K562 (cell line): Measurements from ENCODE around the gene CRX. TPM values are rescaled to one million over a fixed set of nuclear protein-coding genes. Genes with fewer than 3 reads are reported as not detected.

Experiments used
- ATAC-seq: fragments of 200-7000 bp; cut with Tn5 transposase; 3 replicates; pipeline ENCODE4 v1.9.1; 2020; ENCODE audit warnings: moderate library complexity
- BruUV-seq: library from RNA; stranded (reverse); fragments of 400-500 nt; replicated peaks from 2 replicates; lab custom pipeline; 2021; lab: Mats Ljungman, UMichigan
- CTCF ChIA-PET: fragments of 300-600 bp; formaldehyde crosslinking; extraction: SDS; loops from one replicate; lab custom pipeline; 2021; ENCODE audit warnings: low intra/inter-chr PET ratio; lab: Yijun Ruan, JAX
- POLR2A ChIA-PET: fragments of 300-600, 350-650 bp; sonication (Branson Sonifier 250); formaldehyde crosslinking; extraction: SDS; loops from one replicate; lab custom pipeline; 2021; ENCODE audit warnings: antibody characterized with exemption, inconsistent platforms; lab: Yijun Ruan, JAX
- DNase-seq, 4 experiments: peaks; one replicate each; pipeline versions ENCODE4 v3.0.0 to v3.0.0-alpha.2; 2011 to 2018; ENCODE audit warnings: low spot score in 3 of 4, mixed read lengths in 3 of 4; ENCODE audit errors: extremely low read depth in 1 of 4
- FAIRE-seq: peaks from 2 replicates; lab custom pipeline; 2011; peaks lifted over from hg19 to GRCh38; lab: Jason Lieb, UNC
- H2AFZ ChIP-seq: 2 replicates; pipeline ENCODE4 v1.6.0; 2011; ENCODE audit warnings: low read depth, low read length, control low read depth, inconsistent platforms
- H3K27ac ChIP-seq: fragments of 200-600 bp; 3 replicates; pipeline ENCODE4 v1.8.0; 2011; ENCODE audit warnings: low read depth, mild to moderate bottlenecking, control low read depth, inconsistent platforms, low read length, moderate library complexity, mixed read lengths; ENCODE audit errors: extremely low read depth
- H3K27me3 ChIP-seq, 2 experiments: fragments of 300-600 bp in 1 of 2; 2 replicates in 1 of 2; 3 replicates in 1 of 2; pipeline versions ENCODE4 v1.6.0 to v1.8.0; 2011; ENCODE audit warnings: inconsistent platforms in 2 of 2, low read length in 2 of 2, mild to moderate bottlenecking in 1 of 2, mixed read lengths in 1 of 2, moderate library complexity in 1 of 2; ENCODE audit not compliant: control insufficient read depth in 2 of 2, insufficient read depth in 2 of 2
- H3K36me3 ChIP-seq: fragments of 300-600 bp; 3 replicates; pipeline ENCODE4 v1.8.0; 2011; ENCODE audit warnings: mild to moderate bottlenecking, low read length, inconsistent platforms; ENCODE audit not compliant: control insufficient read depth, insufficient read depth
- H3K4me1 ChIP-seq, 2 experiments: fragments of 200-600 bp in 1 of 2; replicated peaks in 1 of 2; 2 replicates in 1 of 2; 3 replicates in 1 of 2; pipeline versions ENCODE4 v1.5.1 to v1.8.0; 2011; ENCODE audit warnings: inconsistent platforms in 2 of 2, low read length in 2 of 2, mild to moderate bottlenecking in 1 of 2, mixed read lengths in 1 of 2, moderate library complexity in 1 of 2; ENCODE audit not compliant: control insufficient read depth in 2 of 2, insufficient read depth in 2 of 2
- H3K4me2 ChIP-seq: 2 replicates; pipeline ENCODE4 v1.6.1; 2011; ENCODE audit warnings: low read length, control low read depth, inconsistent platforms, mixed read lengths; ENCODE audit not compliant: insufficient read depth
- H3K4me3 ChIP-seq: fragments of 200-600 bp; sonication (generic), shearing (Covaris generic); 2 replicates; pipeline ENCODE4 v1.5.1; 2016; ENCODE audit warnings: control low read depth, inconsistent platforms
- H3K79me2 ChIP-seq: fragments of 200-600 bp; 3 replicates; pipeline ENCODE4 v1.8.0; 2011; ENCODE audit warnings: low read length, inconsistent platforms; ENCODE audit not compliant: control insufficient read depth, insufficient read depth
- H3K9ac ChIP-seq, 2 experiments: 2 replicates each; pipeline versions ENCODE4 v1.6.0 to v1.6.1; 2011; ENCODE audit warnings: low read depth in 2 of 2, low read length in 2 of 2, control low read depth in 1 of 2, inconsistent platforms in 1 of 2, mild to moderate bottlenecking in 1 of 2, mixed read lengths in 1 of 2; ENCODE audit not compliant: insufficient read depth in 1 of 2
- H3K9me1 ChIP-seq: one replicate; pipeline ENCODE4 v1.6.0; 2011; ENCODE audit warnings: inconsistent platforms, mild to moderate bottlenecking, low read length, moderate library complexity; ENCODE audit not compliant: control insufficient read depth, insufficient read depth
- H3K9me3 ChIP-seq: replicated peaks from 2 replicates; pipeline ENCODE4 v1.5.1; 2011; ENCODE audit warnings: low read depth, low read length, inconsistent platforms; ENCODE audit not compliant: control insufficient read depth, insufficient read depth
- H4K20me1 ChIP-seq: replicated peaks from 2 replicates; pipeline ENCODE4 v1.6.1; 2011; ENCODE audit warnings: low read length, inconsistent platforms, mixed read lengths; ENCODE audit not compliant: control insufficient read depth, insufficient read depth
- ARNT ChIP-seq, 2 experiments: fragments of 450-650 bp; IDR thresholded peaks; 2 replicates each; pipeline ENCODE4 v1.6.1; 2016; ENCODE audit warnings: mild to moderate bottlenecking in 1 of 2
- GTF2E2 ChIP-seq: fragments of 200-800 bp; sonication (Bioruptor generic); IDR thresholded peaks from 2 replicates; pipeline ENCODE4 v1.6.1; 2016; ENCODE audit warnings: missing genetic modification characterization, missing compliant biosample characterization
- KDM2B ChIP-seq: fragments of 250-450 bp; sonication (Bioruptor Pico); IDR thresholded peaks from 2 replicates; pipeline ENCODE4 v1.8.0; 2021; ENCODE audit warnings: mild to moderate bottlenecking, moderate library complexity
- MECOM ChIP-seq: fragments of 250-450 bp; sonication (Bioruptor Pico); IDR thresholded peaks from 2 replicates; pipeline ENCODE4 v1.8.0; 2022; ENCODE audit warnings: inconsistent platforms
- SAFB ChIP-seq: fragments of 200-400 bp; formaldehyde crosslinking; IDR thresholded peaks from 2 replicates; pipeline ENCODE4 v1.6.1; 2017; ENCODE audit warnings: low read depth, low read length, borderline replicate concordance
- WGBS: fragments of 100-300 bp; shearing (Covaris generic); methylation state at CpG from one replicate; pipeline ENCODE4 v1.1.6; 2016; ENCODE audit warnings: low coverage, mixed read lengths; ENCODE audit not compliant: insufficient coverage; ENCODE audit errors: missing lambda C conversion rate; 5-methylcytosine and 5-hydroxymethylcytosine counted together
- in situ Hi-C: fragments of 300-500 bp; cut with MboI; formaldehyde crosslinking; loops from 4 replicates; pipeline ENCODE4 v1.15.0; 2018; ENCODE audit warnings: inconsistent platforms, mixed read lengths
- intact Hi-C: fragments of 100-400 bp; cut with micrococcal nuclease; formaldehyde crosslinking; loops from 2 replicates; pipeline ENCODE4 v1.14.2; 2022
- polyA plus RNA-seq, 8 experiments: library from polyadenylated mRNA; depleted of rRNA in 4 of 8; stranded (reverse) in 5 of 8; unstranded in 3 of 8; fragments of >200 nt; fragmentation: Nextera tagmentation in 2 of 8; fragmentation: Illumina TruSeq in 1 of 8; extraction: Ambion mirVana in 2 of 8; extraction: Trizol in 1 of 8; gene quantifications; 2 replicates each; pipeline versions ENCODE4 v1.2.1 to v1.2.3, GENCODE V29; 2011 to 2014; ENCODE audit warnings: inconsistent platforms in 1 of 8, missing spikeins in 1 of 8
- total RNA-seq, 7 experiments: library from RNA; depleted of rRNA in 6 of 7; stranded (reverse); fragments of >200 nt in 6 of 7; fragmentation: Illumina TruSeq in 2 of 7; extraction: Trizol in 2 of 7; gene quantifications; 2 replicates each; pipeline versions ENCODE4 v1.2.1 to v1.2.3, GENCODE V29; 2011 to 2021; ENCODE audit warnings: low replicate concordance in 1 of 7
- TF ChIP-seq, protein P1 (sequence below): fragments of 150-350 bp; IDR thresholded peaks from 2 replicates; pipeline ENCODE4 v1.6.1; 2014; ENCODE audit warnings: low read depth, mild to moderate bottlenecking, low read length, borderline replicate concordance
- TF ChIP-seq, protein P2 (sequence below), 3 experiments: IDR thresholded peaks in 2 of 3; conservative IDR thresholded peaks in 1 of 3; 2 replicates each; pipeline ENCODE4 v1.5.1; 2011 to 2012; ENCODE audit warnings: low read length in 3 of 3, mild to moderate bottlenecking in 3 of 3, control low read depth in 2 of 3, improper control_type of control experiment in 1 of 3, inconsistent platforms in 1 of 3, low read depth in 1 of 3, mixed read lengths in 1 of 3, moderate library complexity in 1 of 3; ENCODE audit not compliant: insufficient read depth in 2 of 3

CRX gene
- total and polyA plus RNA-seq, 9 of the 15 experiments (the other 6 are each of a cell fraction or from before 2014, with no cell fraction given) = 0.01 TPM; not detected in 8

DNA sequence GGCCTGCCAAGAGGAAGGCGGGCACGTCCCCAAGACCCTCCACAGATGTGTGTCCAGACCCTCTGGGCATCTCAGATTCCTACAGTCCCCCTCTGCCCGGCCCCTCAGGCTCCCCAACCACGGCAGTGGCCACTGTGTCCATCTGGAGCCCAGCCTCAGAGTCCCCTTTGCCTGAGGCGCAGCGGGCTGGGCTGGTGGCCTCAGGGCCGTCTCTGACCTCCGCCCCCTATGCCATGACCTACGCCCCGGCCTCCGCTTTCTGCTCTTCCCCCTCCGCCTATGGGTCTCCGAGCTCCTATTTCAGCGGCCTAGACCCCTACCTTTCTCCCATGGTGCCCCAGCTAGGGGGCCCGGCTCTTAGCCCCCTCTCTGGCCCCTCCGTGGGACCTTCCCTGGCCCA, 17.7 kb downstream of the CRX start:
- Histone ChIP-seq H3K9ac (no peak overlapping the region), H3K9me1 (no peaks in the 10 kb centered on the region), H4K20me1 (no peaks in the 10 kb centered on the region), H3K9me3 (no peaks in the 10 kb centered on the region; the same call in 1 of the 2 replicates), H3K4me2 (no peak overlapping the region), H3K4me1 (peaks cover 0 to 5% of the 10 kb centered on the region in 2 experiments; a peak in 2 of 5 replicates), H3K27ac (no peak overlapping the region), H3K4me3 (no peak overlapping the region), H3K27me3 (peaks cover 0 to 11% of the 10 kb centered on the region in 2 experiments), H2AFZ (no peak overlapping the region), H3K79me2 (no peaks in the 10 kb centered on the region), H3K36me3 (no peaks in the 10 kb centered on the region)
- intact Hi-C loops (no loop called here), in situ Hi-C loops (no loop called here)
- TF ChIP-seq MECOM (CRISPR knock-in tag) = no peak
- TF ChIP-seq KDM2B (CRISPR knock-in tag) = no peak
- TF ChIP-seq, protein P1, sequence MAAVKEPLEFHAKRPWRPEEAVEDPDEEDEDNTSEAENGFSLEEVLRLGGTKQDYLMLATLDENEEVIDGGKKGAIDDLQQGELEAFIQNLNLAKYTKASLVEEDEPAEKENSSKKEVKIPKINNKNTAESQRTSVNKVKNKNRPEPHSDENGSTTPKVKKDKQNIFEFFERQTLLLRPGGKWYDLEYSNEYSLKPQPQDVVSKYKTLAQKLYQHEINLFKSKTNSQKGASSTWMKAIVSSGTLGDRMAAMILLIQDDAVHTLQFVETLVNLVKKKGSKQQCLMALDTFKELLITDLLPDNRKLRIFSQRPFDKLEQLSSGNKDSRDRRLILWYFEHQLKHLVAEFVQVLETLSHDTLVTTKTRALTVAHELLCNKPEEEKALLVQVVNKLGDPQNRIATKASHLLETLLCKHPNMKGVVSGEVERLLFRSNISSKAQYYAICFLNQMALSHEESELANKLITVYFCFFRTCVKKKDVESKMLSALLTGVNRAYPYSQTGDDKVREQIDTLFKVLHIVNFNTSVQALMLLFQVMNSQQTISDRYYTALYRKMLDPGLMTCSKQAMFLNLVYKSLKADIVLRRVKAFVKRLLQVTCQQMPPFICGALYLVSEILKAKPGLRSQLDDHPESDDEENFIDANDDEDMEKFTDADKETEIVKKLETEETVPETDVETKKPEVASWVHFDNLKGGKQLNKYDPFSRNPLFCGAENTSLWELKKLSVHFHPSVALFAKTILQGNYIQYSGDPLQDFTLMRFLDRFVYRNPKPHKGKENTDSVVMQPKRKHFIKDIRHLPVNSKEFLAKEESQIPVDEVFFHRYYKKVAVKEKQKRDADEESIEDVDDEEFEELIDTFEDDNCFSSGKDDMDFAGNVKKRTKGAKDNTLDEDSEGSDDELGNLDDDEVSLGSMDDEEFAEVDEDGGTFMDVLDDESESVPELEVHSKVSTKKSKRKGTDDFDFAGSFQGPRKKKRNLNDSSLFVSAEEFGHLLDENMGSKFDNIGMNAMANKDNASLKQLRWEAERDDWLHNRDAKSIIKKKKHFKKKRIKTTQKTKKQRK = no peak
- TF ChIP-seq GTF2E2 (tag) = no peak
- no peak for TF ChIP-seq SAFB
- TF ChIP-seq, protein P2, sequence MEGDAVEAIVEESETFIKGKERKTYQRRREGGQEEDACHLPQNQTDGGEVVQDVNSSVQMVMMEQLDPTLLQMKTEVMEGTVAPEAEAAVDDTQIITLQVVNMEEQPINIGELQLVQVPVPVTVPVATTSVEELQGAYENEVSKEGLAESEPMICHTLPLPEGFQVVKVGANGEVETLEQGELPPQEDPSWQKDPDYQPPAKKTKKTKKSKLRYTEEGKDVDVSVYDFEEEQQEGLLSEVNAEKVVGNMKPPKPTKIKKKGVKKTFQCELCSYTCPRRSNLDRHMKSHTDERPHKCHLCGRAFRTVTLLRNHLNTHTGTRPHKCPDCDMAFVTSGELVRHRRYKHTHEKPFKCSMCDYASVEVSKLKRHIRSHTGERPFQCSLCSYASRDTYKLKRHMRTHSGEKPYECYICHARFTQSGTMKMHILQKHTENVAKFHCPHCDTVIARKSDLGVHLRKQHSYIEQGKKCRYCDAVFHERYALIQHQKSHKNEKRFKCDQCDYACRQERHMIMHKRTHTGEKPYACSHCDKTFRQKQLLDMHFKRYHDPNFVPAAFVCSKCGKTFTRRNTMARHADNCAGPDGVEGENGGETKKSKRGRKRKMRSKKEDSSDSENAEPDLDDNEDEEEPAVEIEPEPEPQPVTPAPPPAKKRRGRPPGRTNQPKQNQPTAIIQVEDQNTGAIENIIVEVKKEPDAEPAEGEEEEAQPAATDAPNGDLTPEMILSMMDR (IDR thresholded peaks at IDR 0.05 in 2 of 3, conservative IDR thresholded peaks at IDR 0.05 in 1 of 3; ENCODE audit: insufficient read depth in 2 of 3, low read depth in 1 of 3, low read length in 3 of 3) = no peak
- TF ChIP-seq ARNT (IDR thresholded peaks at IDR 0.05) = no peak
- DNase-seq (no peak), ATAC-seq (no peak), FAIRE-seq (no peak)
- ChIA-PET POLR2A (interaction anchor here (0.5 to 0.6 kb wide), 2 partner anchors 11 to 324 kb away, joined by 3 read pairs; no protein-coding TSS in a partner anchor), CTCF (no interaction called here)
- 24% methylated on average over 14 of the region's 16 CpGs for WGBS
- BruUV-seq = no TSS peak
